OCI-LY3 (cell line): ENCODE data around the gene SLC7A1.

ENCODE experiments used
- EZH2phosphoT487 ChIP-seq: fragments of 200-600 bp; shearing (Covaris generic); IDR thresholded peaks from 2 replicates; pipeline ENCODE4 v1.6.1; 2018; ENCODE audit warnings: antibody characterized with exemption, mixed run types, low read depth
- TF ChIP-seq, protein P1 (sequence below): fragments of 200-600, 300-600 bp; sonication (generic); IDR thresholded peaks from 2 replicates; pipeline ENCODE4 v1.5.1; 2014; ENCODE audit warnings: antibody characterized with exemption, low read length, low read depth

DNA sequence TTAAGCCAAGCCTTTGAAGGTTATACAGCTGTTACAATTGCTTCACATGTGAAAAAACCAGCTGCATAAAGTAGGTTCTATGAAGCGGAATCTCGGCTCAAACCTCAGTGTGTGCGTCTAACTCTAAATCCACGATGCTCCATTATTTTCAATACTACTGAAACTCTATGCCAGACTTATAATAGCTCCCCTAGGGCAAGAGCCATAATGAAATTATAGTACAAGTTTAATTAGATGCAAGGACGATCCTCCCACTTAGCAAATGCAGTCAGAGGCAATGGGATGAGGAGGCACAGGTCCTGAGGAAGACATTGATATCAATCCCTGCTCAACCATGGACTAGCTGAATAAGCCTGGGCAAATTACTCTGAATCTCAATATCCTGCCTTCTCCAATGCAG lies 31.1 kb downstream of the SLC7A1 start:
- TF ChIP-seq, protein P1, sequence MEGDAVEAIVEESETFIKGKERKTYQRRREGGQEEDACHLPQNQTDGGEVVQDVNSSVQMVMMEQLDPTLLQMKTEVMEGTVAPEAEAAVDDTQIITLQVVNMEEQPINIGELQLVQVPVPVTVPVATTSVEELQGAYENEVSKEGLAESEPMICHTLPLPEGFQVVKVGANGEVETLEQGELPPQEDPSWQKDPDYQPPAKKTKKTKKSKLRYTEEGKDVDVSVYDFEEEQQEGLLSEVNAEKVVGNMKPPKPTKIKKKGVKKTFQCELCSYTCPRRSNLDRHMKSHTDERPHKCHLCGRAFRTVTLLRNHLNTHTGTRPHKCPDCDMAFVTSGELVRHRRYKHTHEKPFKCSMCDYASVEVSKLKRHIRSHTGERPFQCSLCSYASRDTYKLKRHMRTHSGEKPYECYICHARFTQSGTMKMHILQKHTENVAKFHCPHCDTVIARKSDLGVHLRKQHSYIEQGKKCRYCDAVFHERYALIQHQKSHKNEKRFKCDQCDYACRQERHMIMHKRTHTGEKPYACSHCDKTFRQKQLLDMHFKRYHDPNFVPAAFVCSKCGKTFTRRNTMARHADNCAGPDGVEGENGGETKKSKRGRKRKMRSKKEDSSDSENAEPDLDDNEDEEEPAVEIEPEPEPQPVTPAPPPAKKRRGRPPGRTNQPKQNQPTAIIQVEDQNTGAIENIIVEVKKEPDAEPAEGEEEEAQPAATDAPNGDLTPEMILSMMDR: no peak
- TF ChIP-seq EZH2phosphoT487: no peak
